Panc1 (cell line): ENCODE data around the gene C1orf116. TPM values are rescaled to one million over a fixed set of nuclear protein-coding genes. Genes with fewer than 3 reads are reported as not detected.

ENCODE experiments used
- ATAC-seq: fragments of 200-7000 bp; cut with Tn5 transposase; 2 replicates; pipeline ENCODE4 v1.9.1; 2020; ENCODE audit warnings: mild to moderate bottlenecking, moderate library complexity
- BruUV-seq: library from RNA; stranded (reverse); fragments of 400-500 nt; replicated peaks from 2 replicates; lab custom pipeline; 2021; lab: Mats Ljungman, UMichigan
- CTCF ChIA-PET: fragments of 300-600 bp; sonication (Branson Sonifier 250); formaldehyde crosslinking; loops from one replicate; lab custom pipeline; 2022; ENCODE audit warnings: antibody characterized with exemption; lab: Charles Lee
- POLR2A ChIA-PET: fragments of 300-600 bp; sonication (Branson Sonifier 250); formaldehyde crosslinking; loops from one replicate; lab custom pipeline; 2022; ENCODE audit warnings: antibody characterized with exemption; lab: Charles Lee
- DNase-seq: peaks from one replicate; pipeline ENCODE4 v3.0.0-alpha.2; 2010; ENCODE audit warnings: low read depth, low spot score
- H3K27ac ChIP-seq: 2 replicates; pipeline ENCODE4 v1.5.1; 2011; ENCODE audit warnings: mild to moderate bottlenecking, low read length, inconsistent platforms
- H3K27me3 ChIP-seq: fragments of 200-500 bp; sonication (Bioruptor generic); 2 replicates; pipeline ENCODE4 v1.6.0; 2014; ENCODE audit warnings: low read length, inconsistent platforms; ENCODE audit not compliant: control insufficient read depth, insufficient read depth
- H3K36me3 ChIP-seq: fragments of 200-500 bp; sonication (Bioruptor generic); 2 replicates; pipeline ENCODE4 v1.5.1; 2014; ENCODE audit warnings: inconsistent platforms, mild to moderate bottlenecking, low read length, moderate library complexity; ENCODE audit not compliant: control insufficient read depth, insufficient read depth
- H3K4me1 ChIP-seq: 2 replicates; pipeline ENCODE4 v1.5.1; 2011; ENCODE audit warnings: inconsistent platforms, mild to moderate bottlenecking, low read length, moderate library complexity; ENCODE audit not compliant: control insufficient read depth, insufficient read depth
- H3K4me3 ChIP-seq, 2 experiments: 2 replicates each; pipeline ENCODE4 v1.5.1; 2011 to 2012; ENCODE audit warnings: low read depth in 2 of 2, low read length in 2 of 2, mild to moderate bottlenecking in 2 of 2, inconsistent platforms in 1 of 2, moderate library complexity in 1 of 2
- H3K9me3 ChIP-seq: fragments of 200-500 bp; sonication (Bioruptor generic); 2 replicates; pipeline ENCODE4 v1.5.1; 2014; ENCODE audit warnings: low read depth, mild to moderate bottlenecking, inconsistent platforms, low read length, moderate library complexity; ENCODE audit not compliant: control insufficient read depth, insufficient read depth
- CTCF ChIP-seq: fragments of 450-650 bp; IDR thresholded peaks from 2 replicates; pipeline ENCODE4 v1.5.1; 2017; ENCODE audit warnings: mild to moderate bottlenecking
- POLR2AphosphoS5 ChIP-seq: IDR thresholded peaks from 2 replicates; pipeline ENCODE4 v1.6.1; 2012; ENCODE audit warnings: mild to moderate bottlenecking, low read depth, low read length, moderate library complexity
- REST ChIP-seq, 2 experiments: IDR thresholded peaks; 2 replicates each; pipeline ENCODE4 v1.6.1; 2011 to 2012; ENCODE audit warnings: low read depth in 2 of 2, control low read depth in 1 of 2, low read length in 1 of 2, mild to moderate bottlenecking in 1 of 2, moderate library complexity in 1 of 2; ENCODE audit not compliant: insufficient read depth in 1 of 2
- SIN3A ChIP-seq: IDR thresholded peaks from 2 replicates; pipeline ENCODE4 v1.6.1; 2012; ENCODE audit warnings: low read depth, mild to moderate bottlenecking, low read length, moderate library complexity, borderline replicate concordance; ENCODE audit not compliant: insufficient read depth
- TCF7L2 ChIP-seq: IDR thresholded peaks from 2 replicates; pipeline ENCODE4 v1.6.1; 2011; ENCODE audit warnings: mild to moderate bottlenecking, low read depth, low read length, inconsistent platforms
- in situ Hi-C: cut with HindIII; loops from 2 replicates; pipeline ENCODE4 v1.10.0; 2016; ENCODE audit warnings: low sequenced_read_pairs, low pct_unique_long_range_greater_than_20kb
- intact Hi-C: fragments of 100-400 bp; cut with micrococcal nuclease; formaldehyde crosslinking; loops from one replicate; pipeline ENCODE4 v1.10.0; 2022; ENCODE audit not compliant: unreplicated experiment
- total RNA-seq: library from RNA; stranded (reverse); gene quantifications from one replicate; pipeline ENCODE4 v1.2.1, GENCODE V29; 2021; ENCODE audit not compliant: unreplicated experiment

The C1orf116 gene
- total RNA-seq, 1 experiment from 2014 or later = 0.08 TPM

GRCh38 chr1:207015791-207016190 lies 16.8 kb downstream of the C1orf116 start:
- intact Hi-C loops (no loop called here), in situ Hi-C loops (no loop called here)
- no TSS peak for BruUV-seq
- ATAC-seq (no peak), DNase-seq (no peak)
- Histone ChIP-seq H3K4me3 (no peak overlapping the region), H3K27ac (no peak overlapping the region), H3K9me3 (no peaks in the 10 kb centered on the region), H3K36me3 (no peaks in the 10 kb centered on the region), H3K4me1 (no peaks in the 10 kb centered on the region), H3K27me3 (peaks cover 13% of the 10 kb centered on the region)
- ChIA-PET CTCF (no interaction called here), POLR2A (no interaction called here)
- TF ChIP-seq CTCF (no peak), POLR2AphosphoS5 (no peak), TCF7L2 (no peak), SIN3A (no peak), REST (IDR thresholded peaks at IDR 0.05; ENCODE audit: insufficient read depth in 1 of 2, low read depth in 2 of 2, low read length in 1 of 2) (no peak)

GRCh38 chr1:207014728-207015127 lies 17.8 kb downstream of the C1orf116 start:
- ChIA-PET POLR2A (no interaction called here), CTCF (interaction anchor here (0.6 kb wide), 1 partner anchor 195 kb away, joined by 4 read pairs; no protein-coding TSS in a partner anchor)
- no peaks in the 10 kb centered on the region for H3K4me1 ChIP-seq
- TF ChIP-seq CTCF (no peak), SIN3A (no peak), TCF7L2 (no peak), POLR2AphosphoS5 (no peak), REST (IDR thresholded peaks at IDR 0.05; ENCODE audit: insufficient read depth in 1 of 2, low read depth in 2 of 2, low read length in 1 of 2) (no peak)
- H3K4me3 ChIP-seq = no peak overlapping the region
- no peak overlapping the region for H3K27ac ChIP-seq
- BruUV-seq = no TSS peak
- H3K9me3 ChIP-seq = no peaks in the 10 kb centered on the region
- intact Hi-C loops = no loop called here
- peaks cover 13% of the 10 kb centered on the region for H3K27me3 ChIP-seq
- no peak for ATAC-seq
- H3K36me3 ChIP-seq = no peaks in the 10 kb centered on the region
- DNase-seq = no peak
- in situ Hi-C loops = no loop called here
